WTC11 (cell line): ENCODE results near the gene GPAT3. TPM values are rescaled to one million over a fixed set of nuclear protein-coding genes. Genes with fewer than 3 reads are reported as not detected.

Experiments used
- ATAC-seq: fragments of 200-7000 bp; cut with Tn5 transposase; 2 replicates; pipeline ENCODE4 v1.10.0; 2021; ENCODE audit warnings: mild to moderate bottlenecking, moderate library complexity
- CTCF ChIA-PET: fragments of 300-600 bp; sonication (Branson Sonifier 250); formaldehyde crosslinking; loops from one replicate; lab custom pipeline; 2021; ENCODE audit warnings: antibody characterized with exemption; lab: Charles Lee
- POLR2A ChIA-PET: fragments of 350-600 bp; sonication (Branson Sonifier 250); formaldehyde crosslinking; loops from one replicate; lab custom pipeline; 2021; ENCODE audit warnings: antibody characterized with exemption; lab: Charles Lee
- DNase-seq: peaks from one replicate; pipeline ENCODE4 v3.0.0; 2021; ENCODE audit warnings: low spot score
- H3K27ac Mint-ChIP-seq: 2 replicates; pipeline ENCODE4 v1.8.0; 2021; ENCODE audit warnings: mixed read lengths
- H3K27me3 Mint-ChIP-seq: 2 replicates; pipeline ENCODE4 v1.8.0; 2021; ENCODE audit warnings: low read depth, mild to moderate bottlenecking, moderate library complexity, mixed read lengths
- H3K36me3 Mint-ChIP-seq: 2 replicates; pipeline ENCODE4 v1.8.0; 2021; ENCODE audit warnings: mixed read lengths
- H3K4me1 Mint-ChIP-seq: 2 replicates; pipeline ENCODE4 v1.8.0; 2022; ENCODE audit warnings: mixed read lengths
- H3K4me3 Mint-ChIP-seq: 2 replicates; pipeline ENCODE4 v1.8.0; 2021; ENCODE audit warnings: mild to moderate bottlenecking, moderate library complexity, mixed read lengths
- H3K9me3 Mint-ChIP-seq: 2 replicates; pipeline ENCODE4 v1.8.0; 2021; ENCODE audit warnings: mixed read lengths
- E2F4 ChIP-seq: sonication (generic); formaldehyde crosslinking; IDR thresholded peaks from 2 replicates; pipeline ENCODE4 v1.8.1; 2022; ENCODE audit warnings: low read depth, mild to moderate bottlenecking, moderate library complexity, missing genetic modification reagents, borderline replicate concordance
- ERG ChIP-seq: fragments of 250-450 bp; sonication (Bioruptor Pico); IDR thresholded peaks from 2 replicates; pipeline ENCODE4 v1.8.0; 2021; ENCODE audit warnings: mild to moderate bottlenecking
- IRF2 ChIP-seq: sonication (generic); formaldehyde crosslinking; IDR thresholded peaks from 2 replicates; pipeline ENCODE4 v1.8.0; 2022; ENCODE audit warnings: low read depth, missing genetic modification reagents, borderline replicate concordance
- NR1H2 ChIP-seq: sonication (generic); formaldehyde crosslinking; IDR thresholded peaks from 2 replicates; pipeline ENCODE4 v1.9.0; 2021; ENCODE audit warnings: mild to moderate bottlenecking, moderate library complexity, missing genetic modification reagents
- SOX15 ChIP-seq: fragments of 250-450 bp; sonication (Bioruptor Pico); IDR thresholded peaks from 2 replicates; pipeline ENCODE4 v1.9.0; 2021; ENCODE audit warnings: mild to moderate bottlenecking
- TP53 ChIP-seq: sonication (generic); formaldehyde crosslinking; IDR thresholded peaks from 2 replicates; pipeline ENCODE4 v1.8.1; 2023; ENCODE audit warnings: mild to moderate bottlenecking, missing genetic modification reagents
- total RNA-seq: library from RNA; stranded (reverse); gene quantifications from 3 replicates; pipeline ENCODE4 v1.2.3, GENCODE V29; 2021
- TF ChIP-seq, protein P1 (sequence below): sonication (generic); formaldehyde crosslinking; IDR thresholded peaks from 2 replicates; pipeline ENCODE4 v1.8.0; 2023; ENCODE audit warnings: missing genetic modification reagents, mild to moderate bottlenecking, borderline replicate concordance
- TF ChIP-seq, protein P2 (sequence below): sonication (generic); formaldehyde crosslinking; IDR thresholded peaks from 2 replicates; pipeline ENCODE4 v1.8.1; 2023; ENCODE audit warnings: mild to moderate bottlenecking, missing genetic modification reagents
- TF ChIP-seq, protein P3 (sequence below): sonication (generic); formaldehyde crosslinking; IDR thresholded peaks from 2 replicates; pipeline ENCODE4 v1.8.1; 2022; ENCODE audit warnings: low read depth, missing genetic modification reagents, borderline replicate concordance

The GPAT3 gene
- total RNA-seq, 1 experiment from 2014 or later = 1.3 TPM

- no peaks in the 10 kb centered on the region for H3K27me3 Mint-ChIP-seq
- POLR2A ChIA-PET = no interaction called here
- H3K4me3 Mint-ChIP-seq = no peak overlapping the region
- peaks cover 23% of the 10 kb centered on the region for H3K4me1 Mint-ChIP-seq
- ATAC-seq = no peak
- TF ChIP-seq, protein P1, sequence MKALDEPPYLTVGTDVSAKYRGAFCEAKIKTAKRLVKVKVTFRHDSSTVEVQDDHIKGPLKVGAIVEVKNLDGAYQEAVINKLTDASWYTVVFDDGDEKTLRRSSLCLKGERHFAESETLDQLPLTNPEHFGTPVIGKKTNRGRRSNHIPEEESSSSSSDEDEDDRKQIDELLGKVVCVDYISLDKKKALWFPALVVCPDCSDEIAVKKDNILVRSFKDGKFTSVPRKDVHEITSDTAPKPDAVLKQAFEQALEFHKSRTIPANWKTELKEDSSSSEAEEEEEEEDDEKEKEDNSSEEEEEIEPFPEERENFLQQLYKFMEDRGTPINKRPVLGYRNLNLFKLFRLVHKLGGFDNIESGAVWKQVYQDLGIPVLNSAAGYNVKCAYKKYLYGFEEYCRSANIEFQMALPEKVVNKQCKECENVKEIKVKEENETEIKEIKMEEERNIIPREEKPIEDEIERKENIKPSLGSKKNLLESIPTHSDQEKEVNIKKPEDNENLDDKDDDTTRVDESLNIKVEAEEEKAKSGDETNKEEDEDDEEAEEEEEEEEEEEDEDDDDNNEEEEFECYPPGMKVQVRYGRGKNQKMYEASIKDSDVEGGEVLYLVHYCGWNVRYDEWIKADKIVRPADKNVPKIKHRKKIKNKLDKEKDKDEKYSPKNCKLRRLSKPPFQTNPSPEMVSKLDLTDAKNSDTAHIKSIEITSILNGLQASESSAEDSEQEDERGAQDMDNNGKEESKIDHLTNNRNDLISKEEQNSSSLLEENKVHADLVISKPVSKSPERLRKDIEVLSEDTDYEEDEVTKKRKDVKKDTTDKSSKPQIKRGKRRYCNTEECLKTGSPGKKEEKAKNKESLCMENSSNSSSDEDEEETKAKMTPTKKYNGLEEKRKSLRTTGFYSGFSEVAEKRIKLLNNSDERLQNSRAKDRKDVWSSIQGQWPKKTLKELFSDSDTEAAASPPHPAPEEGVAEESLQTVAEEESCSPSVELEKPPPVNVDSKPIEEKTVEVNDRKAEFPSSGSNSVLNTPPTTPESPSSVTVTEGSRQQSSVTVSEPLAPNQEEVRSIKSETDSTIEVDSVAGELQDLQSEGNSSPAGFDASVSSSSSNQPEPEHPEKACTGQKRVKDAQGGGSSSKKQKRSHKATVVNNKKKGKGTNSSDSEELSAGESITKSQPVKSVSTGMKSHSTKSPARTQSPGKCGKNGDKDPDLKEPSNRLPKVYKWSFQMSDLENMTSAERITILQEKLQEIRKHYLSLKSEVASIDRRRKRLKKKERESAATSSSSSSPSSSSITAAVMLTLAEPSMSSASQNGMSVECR (CRISPR knock-in tag) = no peak
- no peak for TF ChIP-seq NR1H2
- TF ChIP-seq, protein P2, sequence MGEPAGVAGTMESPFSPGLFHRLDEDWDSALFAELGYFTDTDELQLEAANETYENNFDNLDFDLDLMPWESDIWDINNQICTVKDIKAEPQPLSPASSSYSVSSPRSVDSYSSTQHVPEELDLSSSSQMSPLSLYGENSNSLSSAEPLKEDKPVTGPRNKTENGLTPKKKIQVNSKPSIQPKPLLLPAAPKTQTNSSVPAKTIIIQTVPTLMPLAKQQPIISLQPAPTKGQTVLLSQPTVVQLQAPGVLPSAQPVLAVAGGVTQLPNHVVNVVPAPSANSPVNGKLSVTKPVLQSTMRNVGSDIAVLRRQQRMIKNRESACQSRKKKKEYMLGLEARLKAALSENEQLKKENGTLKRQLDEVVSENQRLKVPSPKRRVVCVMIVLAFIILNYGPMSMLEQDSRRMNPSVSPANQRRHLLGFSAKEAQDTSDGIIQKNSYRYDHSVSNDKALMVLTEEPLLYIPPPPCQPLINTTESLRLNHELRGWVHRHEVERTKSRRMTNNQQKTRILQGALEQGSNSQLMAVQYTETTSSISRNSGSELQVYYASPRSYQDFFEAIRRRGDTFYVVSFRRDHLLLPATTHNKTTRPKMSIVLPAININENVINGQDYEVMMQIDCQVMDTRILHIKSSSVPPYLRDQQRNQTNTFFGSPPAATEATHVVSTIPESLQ (CRISPR knock-in tag) = no peak
- TF ChIP-seq, protein P3, sequence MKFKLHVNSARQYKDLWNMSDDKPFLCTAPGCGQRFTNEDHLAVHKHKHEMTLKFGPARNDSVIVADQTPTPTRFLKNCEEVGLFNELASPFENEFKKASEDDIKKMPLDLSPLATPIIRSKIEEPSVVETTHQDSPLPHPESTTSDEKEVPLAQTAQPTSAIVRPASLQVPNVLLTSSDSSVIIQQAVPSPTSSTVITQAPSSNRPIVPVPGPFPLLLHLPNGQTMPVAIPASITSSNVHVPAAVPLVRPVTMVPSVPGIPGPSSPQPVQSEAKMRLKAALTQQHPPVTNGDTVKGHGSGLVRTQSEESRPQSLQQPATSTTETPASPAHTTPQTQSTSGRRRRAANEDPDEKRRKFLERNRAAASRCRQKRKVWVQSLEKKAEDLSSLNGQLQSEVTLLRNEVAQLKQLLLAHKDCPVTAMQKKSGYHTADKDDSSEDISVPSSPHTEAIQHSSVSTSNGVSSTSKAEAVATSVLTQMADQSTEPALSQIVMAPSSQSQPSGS (CRISPR knock-in tag) = no peak
- TF ChIP-seq ERG (CRISPR knock-in tag) = no peak
- TF ChIP-seq E2F4 = no peak
- no peak for TF ChIP-seq IRF2 (CRISPR knock-in tag)
- TF ChIP-seq TP53 (CRISPR knock-in tag) = no peak
- TF ChIP-seq, all 79 proteins: peak for 0
- DNase-seq = no peak
- Mint-ChIP-seq H3K36me3 (no peaks in the 10 kb centered on the region), H3K9me3 (peaks cover 2% of the 10 kb centered on the region), H3K27ac (no peak overlapping the region)
- CTCF ChIA-PET = no interaction called here
These were observed 68.4 kb downstream of the GPAT3 start for GRCh38 chr4:83604321-83604720.

GRCh38 chr4:83605210-83605609, 69.3 kb downstream of the GPAT3 start:
- no peaks in the 10 kb centered on the region for H3K36me3 Mint-ChIP-seq
- ATAC-seq (no peak), DNase-seq (no peak)
- TF ChIP-seq, protein P1 (CRISPR knock-in tag) = no peak
- no peak for TF ChIP-seq SOX15 (CRISPR knock-in tag)
- no peaks in the 10 kb centered on the region for H3K27me3 Mint-ChIP-seq
- no peak overlapping the region for H3K4me3 Mint-ChIP-seq
- ChIA-PET POLR2A (no interaction called here), CTCF (no interaction called here)
- H3K4me1 Mint-ChIP-seq = peaks cover 23% of the 10 kb centered on the region
- no peaks in the 10 kb centered on the region for H3K9me3 Mint-ChIP-seq
- H3K27ac Mint-ChIP-seq = peak overlapping the region; percentile 6; the same call in 1 of the 2 replicates
